Activated CD4-positive, alpha-beta T cell treated with anti-CD3 and anti-CD28 coated beads, Interleukin-2, amount 10 ng/mL, durations not matched to agents 24 days and 14 days (primary cell): ENCODE results near the gene ZFHX3. TPM values are rescaled to one million over a fixed set of nuclear protein-coding genes. Genes with fewer than 3 reads are reported as not detected.
"Not testable (repeated sequence)": the region's sequence is repeated elsewhere in the genome, so short reads cannot be mapped to it uniquely, and the experiment has no call there.

Source experiments
- DNase-seq: peaks from one replicate; pipeline ENCODE4 v3.0.0; 2022
- H3K27ac Mint-ChIP-seq: one replicate; pipeline ENCODE4 v1.8.0; 2022; ENCODE audit warnings: mild to moderate bottlenecking, mixed read lengths
- H3K27me3 Mint-ChIP-seq: one replicate; pipeline ENCODE4 v1.8.0; 2022; ENCODE audit warnings: mixed read lengths
- H3K36me3 Mint-ChIP-seq: one replicate; pipeline ENCODE4 v1.8.0; 2022; ENCODE audit warnings: low read depth, mild to moderate bottlenecking, mixed read lengths
- H3K4me1 Mint-ChIP-seq: one replicate; pipeline ENCODE4 v1.8.0; 2021; ENCODE audit warnings: mixed read lengths
- H3K4me3 Mint-ChIP-seq: one replicate; pipeline ENCODE4 v1.8.0; 2022; ENCODE audit warnings: mild to moderate bottlenecking, moderate library complexity, mixed read lengths
- H3K9me3 Mint-ChIP-seq: one replicate; pipeline ENCODE4 v1.8.0; 2021; ENCODE audit warnings: mixed read lengths
- intact Hi-C: fragments of 100-400 bp; cut with micrococcal nuclease; formaldehyde crosslinking; loops from one replicate; pipeline ENCODE4 v1.15.1; 2023
- total RNA-seq: library from RNA; stranded (reverse); gene quantifications from 2 replicates; pipeline ENCODE4 v1.2.3, GENCODE V29; 2022

The ZFHX3 gene
- total RNA-seq, 1 donor from 2014 or later = 0.49 TPM

GRCh38 chr16:73082634-73083051 is 34.7 kb upstream of the ZFHX3 start:
- H3K4me3 Mint-ChIP-seq, DNase-seq, H3K27me3 Mint-ChIP-seq, H3K4me1 Mint-ChIP-seq, H3K27ac Mint-ChIP-seq, H3K9me3 Mint-ChIP-seq, intact Hi-C loops, H3K36me3 Mint-ChIP-seq: not testable (repeated sequence)

GRCh38 chr16:73080931-73081330 is 33.0 kb upstream of the ZFHX3 start:
- no peak overlapping the region for H3K4me3 Mint-ChIP-seq
- no peaks in the 10 kb centered on the region for H3K9me3 Mint-ChIP-seq
- H3K27me3 Mint-ChIP-seq = peaks cover 2% of the 10 kb centered on the region
- no peaks in the 10 kb centered on the region for H3K4me1 Mint-ChIP-seq
- H3K27ac Mint-ChIP-seq = no peak overlapping the region
- no peak for DNase-seq
- intact Hi-C loops = no loop called here
- no peaks in the 10 kb centered on the region for H3K36me3 Mint-ChIP-seq

GRCh38 chr16:73076324-73076810 is 28.4 kb upstream of the ZFHX3 start:
- Mint-ChIP-seq H3K27ac (no peak overlapping the region), H3K27me3 (peaks cover 12% of the 10 kb centered on the region), H3K4me3 (no peak overlapping the region), H3K4me1 (no peaks in the 10 kb centered on the region), H3K9me3 (no peaks in the 10 kb centered on the region), H3K36me3 (no peaks in the 10 kb centered on the region)
- intact Hi-C loops = no loop called here
- DNase-seq = no peak

- Mint-ChIP-seq H3K36me3 (no peaks in the 10 kb centered on the region), H3K27ac (no peak overlapping the region), H3K4me1 (peaks cover 5% of the 10 kb centered on the region), H3K4me3 (no peak overlapping the region), H3K9me3 (no peaks in the 10 kb centered on the region), H3K27me3 (peaks cover 27% of the 10 kb centered on the region)
- no peak for DNase-seq
- intact Hi-C loops = no loop called here
Measured at GRCh38 chr16:73074382-73074781, 26.5 kb upstream of the ZFHX3 start.

- peaks cover 46% of the 10 kb centered on the region for H3K27me3 Mint-ChIP-seq
- H3K27ac Mint-ChIP-seq, H3K9me3 Mint-ChIP-seq, DNase-seq, H3K4me3 Mint-ChIP-seq, intact Hi-C loops, H3K36me3 Mint-ChIP-seq, H3K4me1 Mint-ChIP-seq: not testable (repeated sequence)
Measured at GRCh38 chr16:73072051-73072450, 24.1 kb upstream of the ZFHX3 start.

- no peaks in the 10 kb centered on the region for H3K9me3 Mint-ChIP-seq
- intact Hi-C loops = no loop called here
- peaks cover 5% of the 10 kb centered on the region for H3K4me1 Mint-ChIP-seq
- no peak overlapping the region for H3K27ac Mint-ChIP-seq
- H3K27me3 Mint-ChIP-seq = peaks cover 46% of the 10 kb centered on the region
- DNase-seq = no peak
- H3K4me3 Mint-ChIP-seq = peak overlapping the region; percentile 59
- H3K36me3 Mint-ChIP-seq = no peaks in the 10 kb centered on the region
Measured at GRCh38 chr16:73071131-73071940, 23.4 kb upstream of the ZFHX3 start.

- Mint-ChIP-seq H3K4me1 (peaks cover 5% of the 10 kb centered on the region), H3K27ac (no peak overlapping the region), H3K36me3 (no peaks in the 10 kb centered on the region), H3K27me3 (peaks cover 60% of the 10 kb centered on the region), H3K4me3 (no peak overlapping the region), H3K9me3 (no peaks in the 10 kb centered on the region)
- DNase-seq = no peak
- intact Hi-C loops = no loop called here
Measured at GRCh38 chr16:73069581-73070262, 21.8 kb upstream of the ZFHX3 start.

GRCh38 chr16:73068541-73069401 is 20.8 kb upstream of the ZFHX3 start:
- no peaks in the 10 kb centered on the region for H3K9me3 Mint-ChIP-seq
- peaks cover 68% of the 10 kb centered on the region for H3K27me3 Mint-ChIP-seq
- DNase-seq = no peak
- H3K36me3 Mint-ChIP-seq = no peaks in the 10 kb centered on the region
- H3K27ac Mint-ChIP-seq = no peak overlapping the region
- no peak overlapping the region for H3K4me3 Mint-ChIP-seq
- intact Hi-C loops = no loop called here
- H3K4me1 Mint-ChIP-seq = peaks cover 5% of the 10 kb centered on the region

GRCh38 chr16:73067671-73068540 is 20.0 kb upstream of the ZFHX3 start:
- no peak for DNase-seq
- intact Hi-C loops = no loop called here
- Mint-ChIP-seq H3K27ac (no peak overlapping the region), H3K36me3 (no peaks in the 10 kb centered on the region), H3K4me3 (no peak overlapping the region), H3K27me3 (peaks cover 70% of the 10 kb centered on the region), H3K9me3 (no peaks in the 10 kb centered on the region), H3K4me1 (peaks cover 5% of the 10 kb centered on the region)

GRCh38 chr16:73066927-73067670 is 19.2 kb upstream of the ZFHX3 start:
- Mint-ChIP-seq H3K9me3 (no peaks in the 10 kb centered on the region), H3K4me1 (peaks cover 9% of the 10 kb centered on the region), H3K27me3 (peaks cover 77% of the 10 kb centered on the region), H3K4me3 (no peak overlapping the region), H3K27ac (no peak overlapping the region), H3K36me3 (peaks cover 2% of the 10 kb centered on the region)
- intact Hi-C loops = no loop called here
- no peak for DNase-seq

- no peak overlapping the region for H3K27ac Mint-ChIP-seq
- peaks cover 9% of the 10 kb centered on the region for H3K4me1 Mint-ChIP-seq
- H3K36me3 Mint-ChIP-seq = peaks cover 2% of the 10 kb centered on the region
- DNase-seq = no peak
- H3K27me3 Mint-ChIP-seq = peaks cover 75% of the 10 kb centered on the region
- intact Hi-C loops = no loop called here
- no peaks in the 10 kb centered on the region for H3K9me3 Mint-ChIP-seq
- H3K4me3 Mint-ChIP-seq = no peak overlapping the region
Measured at GRCh38 chr16:73066331-73066926, 18.5 kb upstream of the ZFHX3 start.

- peaks cover 2% of the 10 kb centered on the region for H3K36me3 Mint-ChIP-seq
- peaks cover 73% of the 10 kb centered on the region for H3K27me3 Mint-ChIP-seq
- no peak for DNase-seq
- no peak overlapping the region for H3K27ac Mint-ChIP-seq
- H3K9me3 Mint-ChIP-seq = no peaks in the 10 kb centered on the region
- no peak overlapping the region for H3K4me3 Mint-ChIP-seq
- intact Hi-C loops = no loop called here
- peaks cover 6% of the 10 kb centered on the region for H3K4me1 Mint-ChIP-seq
Measured at GRCh38 chr16:73065632-73066330, 17.9 kb upstream of the ZFHX3 start.
